Hematopoietic multipotent progenitor cell treated with erythropoietin and hydrocortisone succinate and interleukin-3 and kit ligand, for 17 days (in vitro differentiated cells): ENCODE measurements around the gene LPP.

ENCODE experiments used
- DNase-seq: peaks from one replicate; pipeline ENCODE4 v3.0.0-alpha.2; 2015; ENCODE audit warnings: low spot score

Gene LPP

DNA sequence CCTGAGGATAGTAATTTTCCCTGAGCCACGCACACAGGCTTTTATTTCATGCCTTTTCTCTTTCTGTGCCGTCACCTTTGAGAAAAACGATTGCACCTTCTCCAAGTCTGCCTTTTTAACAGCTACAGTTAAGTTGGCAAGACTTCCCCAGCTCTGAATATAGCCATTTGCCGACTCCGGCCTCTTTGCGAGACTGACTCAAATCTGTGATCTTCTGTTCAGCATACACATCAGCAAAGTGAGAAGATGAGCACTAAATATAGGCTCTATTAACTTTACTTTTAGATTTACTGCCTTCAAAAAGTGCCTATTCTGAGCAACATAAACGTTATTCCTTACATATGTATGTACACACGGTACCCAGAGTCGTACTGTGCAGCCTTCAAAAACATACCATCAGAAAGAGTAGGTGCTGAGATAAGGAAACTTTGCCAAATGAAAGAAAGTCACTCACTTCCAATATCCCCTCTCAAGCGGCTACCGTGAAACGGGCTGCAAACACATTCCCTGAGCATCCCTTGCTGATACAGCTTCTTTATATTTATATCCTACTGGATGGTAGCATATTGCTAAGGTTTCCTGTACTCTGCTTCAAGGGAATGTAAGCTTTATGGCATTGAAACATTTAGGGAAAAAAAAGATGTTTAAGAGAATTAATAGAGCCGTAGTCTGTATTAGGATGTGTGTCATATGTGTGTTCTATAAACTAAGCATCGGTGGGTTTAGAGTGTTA, 734.5 kb downstream of the LPP start:
- no peak for DNase-seq

DNA sequence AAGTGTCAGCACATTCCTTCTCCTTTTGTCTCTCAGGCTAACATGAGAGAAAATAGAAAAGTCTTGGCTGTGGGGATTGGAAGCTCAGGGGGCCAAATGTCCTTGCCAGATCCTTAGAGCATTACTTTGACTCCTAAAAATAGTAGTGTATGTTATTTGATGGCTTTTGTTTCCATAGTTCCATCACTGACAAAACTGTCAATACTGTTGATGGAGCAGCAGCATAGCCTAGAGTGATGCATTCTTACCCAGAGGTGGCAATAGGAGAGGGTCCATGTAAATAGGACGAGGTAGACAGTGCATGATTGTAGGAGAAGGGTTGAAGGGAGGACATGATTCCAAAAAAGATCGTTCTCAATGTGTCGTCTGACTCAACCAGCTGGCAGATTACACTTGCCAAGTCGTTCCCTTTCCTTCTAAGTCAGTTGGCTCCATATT, 735.1 kb downstream of the LPP start:
- DNase-seq, result no peak

DNA sequence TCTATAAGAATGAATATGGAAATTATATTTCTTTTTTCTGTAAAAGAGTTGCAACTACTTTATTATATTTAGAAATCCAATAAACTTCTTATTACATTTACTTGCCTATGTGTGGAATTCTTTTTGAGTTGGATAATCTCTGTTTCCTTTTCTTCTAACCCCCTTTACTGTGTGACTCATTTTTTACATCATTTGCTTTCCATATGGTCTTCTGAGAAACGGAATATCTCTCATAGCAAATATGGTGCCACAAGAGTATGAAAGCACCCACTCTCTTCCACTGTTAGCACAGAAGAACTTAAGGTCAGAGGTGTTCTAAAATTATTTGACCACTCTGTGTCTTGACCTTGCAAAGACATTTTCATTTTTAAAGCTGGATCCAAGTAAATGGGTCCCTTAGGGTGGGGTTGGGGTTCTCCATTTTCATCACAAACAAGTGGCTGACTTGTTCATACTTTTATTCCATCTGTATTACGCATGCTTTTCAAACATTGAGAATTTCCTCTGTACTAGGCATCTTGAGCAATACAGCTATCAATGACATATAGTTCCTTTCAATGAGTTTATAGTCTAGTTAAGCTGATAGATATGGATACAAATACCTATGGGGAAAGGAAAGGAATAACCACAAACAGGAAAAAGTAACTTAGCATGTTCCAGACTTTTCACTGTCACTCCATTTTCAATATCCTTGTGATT, 736.8 kb downstream of the LPP start:
- no peak for DNase-seq

DNA sequence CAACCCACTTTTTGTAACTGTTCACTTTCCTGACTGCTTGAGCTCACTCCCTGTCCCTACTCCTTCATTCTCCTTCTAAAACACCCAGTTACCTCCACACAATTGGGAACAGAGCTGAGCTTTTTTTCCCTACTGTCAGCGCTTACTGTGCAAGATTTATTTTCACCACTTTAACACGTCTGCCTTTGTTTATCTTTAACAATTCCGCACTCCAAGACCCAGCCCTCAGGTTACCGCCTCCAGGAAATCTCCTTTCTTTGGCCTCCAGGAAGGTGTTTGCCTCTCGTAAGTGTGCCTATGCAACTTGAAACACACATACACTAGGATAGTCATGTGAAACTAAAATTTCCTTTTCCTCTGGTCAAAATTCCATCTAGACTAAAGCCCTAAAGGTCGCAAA, 745.9 kb downstream of the LPP start:
- no peak for DNase-seq

DNA sequence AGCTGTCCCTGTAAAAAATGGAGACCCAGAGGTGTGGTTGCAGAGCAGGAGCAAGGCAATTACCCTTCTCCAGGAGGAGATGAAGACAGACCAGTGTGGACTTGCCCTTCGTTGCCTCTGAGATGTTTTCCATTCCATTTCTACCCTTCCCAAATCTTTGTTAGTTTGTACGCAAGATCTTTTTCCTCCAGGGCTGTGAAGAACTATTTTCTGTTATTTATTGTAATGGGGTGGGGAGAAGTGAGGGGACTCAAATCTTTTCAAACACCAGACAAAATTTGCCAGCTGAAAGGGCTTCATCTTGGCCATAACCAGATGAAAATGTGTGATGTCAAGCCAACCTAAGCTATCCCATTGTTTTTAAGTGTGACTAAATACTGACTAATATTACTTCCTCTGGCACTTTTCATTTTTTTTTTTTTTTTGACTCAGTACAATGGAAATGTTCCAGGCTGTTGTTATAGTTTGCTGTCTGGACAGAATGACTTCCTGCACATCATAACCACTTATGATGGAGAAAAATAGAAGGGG, 746.5 kb downstream of the LPP start:
- no peak for DNase-seq

DNA sequence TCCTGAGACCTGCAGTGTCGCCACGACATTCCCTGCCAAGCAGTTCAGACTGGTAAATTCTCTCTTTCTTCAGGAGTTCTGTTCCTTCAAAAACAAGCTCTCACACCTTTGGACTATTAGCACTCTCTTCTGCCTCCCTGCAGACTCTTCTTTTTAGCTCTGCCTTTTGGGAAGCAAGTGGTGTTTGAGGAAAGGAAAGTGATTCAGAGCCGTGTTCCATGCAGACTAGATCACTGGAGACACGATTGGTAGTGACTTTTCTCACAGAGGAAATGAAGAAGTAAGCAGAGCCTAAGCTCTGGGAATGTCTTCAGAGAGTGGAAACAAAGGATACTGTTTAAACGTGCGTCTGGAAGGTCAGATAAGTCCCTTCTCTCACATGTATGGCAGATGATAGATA, 747.2 kb downstream of the LPP start:
- DNase-seq, result no peak

DNA sequence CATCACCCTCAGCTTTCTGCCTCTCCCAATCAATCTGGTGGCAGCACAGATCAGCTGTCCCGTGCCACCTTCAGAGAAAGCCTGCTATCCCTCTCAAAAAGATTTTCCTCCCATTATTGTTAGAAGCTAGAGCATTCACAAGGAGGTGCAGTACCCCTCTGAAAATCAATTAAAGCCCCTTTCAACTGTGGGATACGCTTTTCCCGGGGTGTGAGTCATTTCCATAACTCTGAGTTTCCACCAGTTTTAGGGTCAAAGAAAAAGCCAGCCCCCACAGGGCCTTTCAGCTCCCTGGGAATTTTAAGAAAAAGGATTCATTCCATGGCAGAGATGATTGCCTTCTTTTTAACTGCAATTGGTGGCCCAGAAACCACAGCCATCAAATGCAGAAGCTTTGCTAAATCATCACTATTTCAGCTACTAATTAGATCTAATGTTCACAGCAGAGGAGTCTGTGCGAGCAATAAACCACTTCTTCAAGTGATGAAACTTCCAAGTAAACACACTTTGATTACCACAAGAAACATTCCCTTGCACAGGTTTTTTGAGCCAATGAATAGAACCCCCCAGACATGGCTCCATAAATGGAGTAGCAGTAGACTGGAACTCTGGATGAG, 747.8 kb downstream of the LPP start:
- no peak for DNase-seq

DNA sequence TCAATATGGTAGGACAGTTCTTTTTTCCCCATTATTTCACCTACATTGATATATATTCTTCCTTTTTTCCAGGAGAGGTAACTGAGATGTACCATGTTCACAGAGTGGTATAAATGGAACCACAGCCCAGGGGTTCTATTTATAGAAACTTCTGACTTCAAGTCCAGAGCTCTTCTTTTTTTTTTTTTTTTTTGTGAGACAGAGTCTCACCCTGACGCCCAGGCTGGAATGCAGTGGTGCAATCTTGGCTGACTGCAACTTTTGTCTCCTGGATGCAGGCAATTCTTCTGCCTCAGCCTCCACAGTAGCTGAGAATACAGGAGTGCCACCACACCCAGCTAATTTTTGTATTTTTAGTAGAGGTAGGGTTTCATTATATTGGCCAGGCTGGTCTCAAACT, 750.7 kb downstream of the LPP start:
- DNase-seq, result no peak

DNA sequence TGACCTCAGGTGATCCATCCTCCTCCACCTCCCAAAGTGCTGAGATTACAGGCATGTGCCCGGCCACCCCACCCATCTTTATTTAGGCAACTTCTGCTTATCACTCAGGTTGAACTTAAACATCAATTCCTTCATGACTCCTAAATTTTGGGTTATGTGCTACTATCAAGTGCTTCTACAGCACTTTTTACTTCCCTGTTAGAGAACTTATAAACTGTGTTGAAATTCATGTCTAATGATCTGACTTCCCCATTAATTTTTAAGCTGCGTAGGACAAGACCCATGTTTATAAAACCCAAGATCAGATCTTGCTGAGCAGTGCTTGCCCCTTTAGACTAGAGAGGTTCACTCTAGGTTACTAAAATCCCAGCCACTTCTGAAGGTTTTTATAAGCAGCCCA, 751.6 kb downstream of the LPP start:
- DNase-seq, result no peak

DNA sequence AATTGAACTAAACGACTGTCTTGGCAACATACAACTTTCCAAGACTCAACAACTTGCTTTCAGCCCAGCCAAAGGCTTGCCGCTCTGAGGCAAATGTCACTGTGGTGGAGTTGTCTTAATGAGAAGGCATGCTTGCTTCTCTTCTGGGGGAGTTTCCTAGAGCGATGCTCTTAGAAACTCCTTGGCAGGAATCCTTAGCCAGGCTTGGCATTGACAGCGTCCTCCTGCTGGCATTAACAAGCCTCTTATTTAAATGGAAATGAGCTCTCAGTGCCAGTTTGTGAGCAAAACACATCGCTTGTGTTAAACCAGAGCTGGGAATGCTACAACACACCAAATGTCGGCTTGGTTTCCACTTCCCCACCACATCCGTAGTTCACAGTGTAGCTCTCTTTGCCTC, 752.3 kb downstream of the LPP start:
- DNase-seq, result no peak

DNA sequence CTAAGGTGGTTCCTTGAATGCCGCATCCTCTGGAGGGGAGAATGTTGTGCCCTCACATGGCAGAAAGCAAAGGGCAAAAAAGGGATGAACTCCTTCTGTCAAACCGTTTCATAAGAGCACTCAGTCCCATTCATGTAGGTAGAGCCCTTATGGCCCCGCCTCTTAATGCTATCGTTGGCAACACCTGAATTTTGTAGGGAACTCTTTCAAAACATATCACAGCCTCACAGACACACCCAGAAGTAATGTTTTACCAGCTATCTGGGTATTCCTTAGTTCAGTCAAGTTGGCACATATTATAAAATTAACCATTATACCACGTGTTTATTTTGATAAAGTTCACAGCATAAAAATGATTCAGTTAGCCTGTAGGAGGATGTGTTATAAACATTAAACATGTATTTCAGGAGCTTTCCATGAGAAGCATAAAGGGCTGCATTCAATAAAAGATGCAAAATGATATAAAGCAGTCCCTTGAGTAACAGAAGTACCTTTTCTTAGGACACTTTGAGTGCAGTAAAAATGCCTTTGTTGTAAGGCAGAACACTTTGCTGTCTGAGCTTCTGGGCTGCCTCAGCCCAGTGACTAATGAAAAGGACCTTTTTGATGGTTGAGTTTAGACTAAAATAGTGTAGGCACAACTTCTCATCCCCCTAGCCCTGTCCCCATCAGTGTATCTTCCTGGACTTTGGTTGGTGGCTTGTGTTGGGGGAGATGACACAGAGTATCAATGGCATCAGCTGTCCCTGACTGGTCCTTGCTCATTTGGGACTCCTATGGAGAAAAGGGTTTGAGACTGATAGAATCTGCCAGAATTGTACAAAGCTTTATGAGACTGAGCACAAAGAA, 754.3 kb downstream of the LPP start:
- DNase-seq, result no peak

DNA sequence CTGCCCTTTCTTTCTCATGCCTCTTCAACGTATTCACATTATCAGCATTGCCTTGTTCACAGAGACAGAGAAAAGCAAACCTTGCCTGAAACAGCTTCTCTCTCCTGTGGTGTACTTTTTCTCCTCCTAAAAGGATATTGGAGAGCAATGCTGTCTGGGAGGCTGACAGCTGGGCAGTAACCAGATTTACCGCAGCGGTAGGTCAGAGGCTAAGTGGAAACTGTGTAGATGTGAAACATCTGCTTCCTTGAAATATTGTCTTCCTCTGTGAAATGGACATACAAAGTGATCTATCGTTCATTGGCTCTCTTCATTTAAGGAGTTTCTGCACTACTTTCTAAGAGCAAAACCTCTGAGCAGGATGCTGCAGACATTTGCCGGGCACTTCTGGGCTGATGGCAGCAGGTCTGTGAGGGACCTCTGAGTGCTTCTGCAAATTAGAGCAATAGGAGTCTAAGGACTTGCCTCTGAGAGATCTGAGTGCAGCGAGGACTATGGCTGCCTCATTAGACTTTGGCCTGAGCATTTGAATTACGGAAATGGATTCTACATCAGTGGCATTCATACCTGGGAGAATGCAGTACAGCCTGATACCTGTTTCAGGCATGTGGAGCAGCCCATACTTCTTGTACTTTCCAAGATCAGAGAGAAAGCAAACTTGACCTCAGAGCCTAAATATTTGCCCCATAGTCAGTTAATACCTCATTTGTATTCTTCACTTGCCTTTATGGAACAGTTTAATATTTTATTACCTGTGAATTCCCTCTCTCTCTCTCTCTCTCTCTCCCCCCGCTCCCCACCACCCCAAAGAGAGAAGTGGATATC, 757.3 kb downstream of the LPP start:
- DNase-seq, result no peak

DNA sequence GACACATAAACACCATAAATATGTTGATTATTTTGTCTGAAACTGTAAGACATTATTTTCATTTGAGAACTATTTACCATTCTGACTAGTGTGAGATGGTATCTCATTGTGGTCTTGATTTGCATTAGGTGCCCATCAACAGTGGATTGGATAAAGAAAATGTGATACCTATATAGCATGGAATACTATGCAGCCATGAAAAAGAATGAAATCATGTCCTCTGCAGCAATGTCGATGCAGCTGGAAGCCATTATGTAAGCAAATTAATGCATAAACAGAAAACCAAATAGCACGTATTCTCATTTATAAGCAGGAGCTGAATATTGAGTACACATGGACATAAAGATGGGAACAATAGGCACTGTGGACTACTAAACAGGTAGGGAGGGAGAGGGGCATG, 759.1 kb downstream of the LPP start:
- no peak for DNase-seq

DNA sequence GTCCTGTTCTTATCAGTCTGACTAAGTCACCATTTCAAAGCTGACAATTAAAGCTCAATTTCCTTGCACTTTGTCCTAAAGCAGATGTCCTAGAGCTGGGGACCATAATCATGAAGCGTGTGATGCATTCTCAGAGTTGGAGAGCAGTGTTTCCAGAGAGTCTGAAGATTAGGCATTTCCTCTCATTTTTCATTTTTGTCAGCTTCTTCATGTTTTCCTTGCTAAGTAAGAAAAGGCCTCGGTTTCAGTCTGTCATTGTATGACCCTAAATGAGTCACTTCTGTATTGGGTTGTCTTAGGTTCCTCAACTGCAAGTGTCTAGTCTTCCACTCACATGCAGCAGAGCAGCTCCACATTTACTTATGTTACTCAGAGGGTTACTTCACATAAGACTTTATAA, 760.6 kb downstream of the LPP start:
- no peak for DNase-seq

DNA sequence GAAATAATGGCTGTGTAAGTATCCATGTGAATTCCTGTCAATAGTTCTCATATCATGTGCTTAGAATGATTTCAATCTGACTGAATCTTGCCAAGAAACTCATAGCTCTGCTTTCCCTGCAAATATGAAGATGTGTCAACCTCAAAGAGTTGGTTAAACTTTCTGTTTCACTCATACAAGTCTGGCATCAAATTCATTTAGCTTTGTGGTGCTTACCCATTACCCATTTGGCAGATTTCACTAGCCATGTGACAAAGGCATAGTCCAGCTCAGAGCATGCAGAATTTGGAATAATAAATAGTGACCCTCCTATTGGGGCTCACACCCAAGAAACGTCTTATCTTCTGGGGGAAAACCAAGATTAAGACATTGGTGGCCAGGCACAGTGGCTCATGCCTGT, 761.2 kb downstream of the LPP start:
- no peak for DNase-seq

DNA sequence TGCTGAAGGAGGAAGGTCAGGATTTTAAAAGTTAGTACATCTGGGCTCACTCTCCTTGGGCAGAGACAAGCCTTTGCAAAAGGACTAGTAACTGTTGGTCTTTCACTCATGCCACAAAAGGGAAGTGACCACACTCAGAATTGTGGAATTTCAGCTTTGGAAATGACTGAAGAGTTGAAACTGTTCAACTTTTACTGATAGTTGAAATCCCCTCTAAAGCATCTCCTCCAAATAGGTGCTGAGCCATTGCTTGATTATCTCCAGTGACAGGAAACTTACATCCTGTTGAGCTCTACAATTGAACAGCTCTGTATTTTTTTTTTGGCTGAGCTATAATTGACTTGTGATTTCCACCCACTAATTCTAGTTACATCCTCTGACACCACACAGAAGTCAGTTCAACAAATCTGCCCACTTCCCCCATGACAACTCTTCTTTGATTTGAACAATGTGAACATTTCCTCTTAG, 763.0 kb downstream of the LPP start:
- no peak for DNase-seq

DNA sequence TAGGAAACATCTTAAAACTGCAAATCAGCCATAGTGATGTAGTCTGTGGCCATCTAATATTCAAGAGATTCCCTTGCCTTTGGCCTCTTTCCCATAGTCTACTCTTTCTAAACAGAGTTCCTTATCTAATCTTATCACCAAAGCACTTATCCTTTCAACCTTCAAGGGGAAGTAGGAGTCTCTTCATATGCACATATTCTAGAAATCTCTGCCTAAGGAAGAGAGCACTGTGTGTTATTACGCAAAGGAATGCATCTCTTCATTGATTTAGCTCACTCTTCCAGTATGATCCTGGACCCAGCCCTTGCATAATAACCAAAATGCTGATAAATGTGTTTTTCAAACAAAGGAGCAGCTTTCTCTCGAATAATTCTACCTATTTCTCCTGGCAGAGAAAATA, 764.1 kb downstream of the LPP start:
- DNase-seq, result no peak

DNA sequence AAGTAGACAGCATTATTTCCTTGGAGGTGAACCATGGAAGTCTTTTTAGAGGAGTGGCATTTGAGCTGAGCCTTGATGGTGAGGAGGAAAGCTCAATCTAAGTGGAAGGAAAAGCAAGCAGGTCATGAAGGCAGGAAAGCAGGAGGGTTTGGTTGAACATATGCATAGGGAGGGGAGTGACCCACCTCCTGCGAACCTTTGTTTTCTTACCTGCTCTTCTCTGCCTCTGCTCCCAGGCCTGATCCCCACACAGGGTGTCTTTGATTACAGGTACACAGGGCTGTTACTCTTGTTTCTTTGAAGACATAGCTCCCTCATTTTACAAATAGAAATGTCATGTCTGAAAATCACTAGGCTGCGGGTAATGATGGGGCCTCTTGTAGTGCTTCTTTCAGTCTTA, 769.7 kb downstream of the LPP start:
- no peak for DNase-seq

DNA sequence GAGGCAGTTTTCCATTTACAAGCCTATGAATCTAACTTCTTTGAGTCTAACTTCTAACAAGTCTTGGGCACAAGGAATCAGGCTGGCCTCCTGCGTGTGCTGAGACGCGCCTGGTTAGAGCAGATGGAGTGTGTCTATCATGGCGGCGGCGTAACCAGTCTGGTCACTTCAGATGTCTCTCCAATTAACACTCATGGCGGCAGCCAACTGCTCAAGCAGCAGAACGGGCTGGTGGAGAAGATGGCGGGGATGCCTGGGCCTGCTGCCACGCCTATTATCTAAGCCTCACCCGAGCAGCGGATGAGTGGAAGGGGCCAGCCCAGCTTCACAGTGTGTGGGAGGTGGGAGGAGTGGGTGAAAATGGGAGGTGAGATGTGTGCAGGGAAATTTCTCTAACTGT, 771.4 kb downstream of the LPP start:
- no peak for DNase-seq

DNA sequence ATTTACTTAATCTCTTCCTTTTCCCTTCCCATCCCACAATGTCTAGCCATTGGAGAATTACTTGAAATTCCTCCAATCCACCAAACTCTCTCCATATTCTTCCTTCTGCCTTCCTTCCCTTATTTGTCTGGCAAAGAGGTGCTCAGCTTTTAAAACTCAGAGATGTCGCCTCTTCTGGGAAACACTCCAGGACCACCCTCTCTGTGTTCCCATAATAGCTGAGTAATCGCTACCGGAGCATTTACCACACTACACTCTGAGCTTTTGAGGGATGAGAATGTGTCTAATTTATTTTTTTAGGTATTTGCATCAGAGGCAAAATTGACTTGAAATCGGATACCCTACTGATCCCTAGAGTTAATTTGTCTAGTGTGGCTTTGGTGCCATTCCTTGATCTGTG, 772.2 kb downstream of the LPP start:
- DNase-seq, result no peak
